Measurements from ENCODE around the gene PICK1.

GRCh38 chr22:38017939-38018885 lies 39.0 kb upstream of the PICK1 start:
- TF ChIP-seq CTCF (conservative IDR thresholded peaks at IDR 0.05; ENCODE audit: low read depth, low read length) (no peak), NFE2L2 (IDR thresholded peaks at IDR 0.05; ENCODE audit: low read depth, low read length) (no peak), RFX5 (IDR thresholded peaks at IDR 0.05; ENCODE audit: low read depth, low read length) (no peak), RAD21 (IDR thresholded peaks at IDR 0.05; ENCODE audit: low read length) (no peak), FOS (IDR thresholded peaks at IDR 0.05; ENCODE audit: low read depth, low read length) (no peak), MAZ (IDR thresholded peaks at IDR 0.05; ENCODE audit: borderline replicate concordance, low read depth, low read length) (no peak), ELK1 (IDR thresholded peaks at IDR 0.05; ENCODE audit: borderline replicate concordance, low read depth, low read length) (no peak), RCOR1 (IDR thresholded peaks at IDR 0.05; ENCODE audit: insufficient replicate concordance, low read length) (no peak), POLR2A (IDR thresholded peaks at IDR 0.05; ENCODE audit: low read depth, low read length) (no peak), USF2 (IDR thresholded peaks at IDR 0.05; ENCODE audit: low read depth, low read length) (no peak), CEBPB (IDR thresholded peaks at IDR 0.05; ENCODE audit: low read depth, low read length) (no peak), MAFK (IDR thresholded peaks at IDR 0.05; ENCODE audit: low read depth, low read length) (no peak), SMC3 (IDR thresholded peaks at IDR 0.05; ENCODE audit: low read depth, low read length) (no peak), MXI1 (IDR thresholded peaks at IDR 0.05; ENCODE audit: borderline replicate concordance, low read depth, low read length) (no peak)

All from IMR-90 (cell line).